Endometrial microvascular endothelial cells (primary cell): ENCODE measurements around the gene EGR1. TPM values are rescaled to one million over a fixed set of nuclear protein-coding genes. Genes with fewer than 3 reads are reported as not detected.

ENCODE experiments used
- in situ Hi-C: cut with HindIII; loops from 2 replicates; pipeline ENCODE4 v1.10.0; 2017; ENCODE audit warnings: low sequenced_read_pairs, low pct_unique_long_range_greater_than_20kb; ENCODE audit errors: inconsistent ontology term
- total RNA-seq: library from RNA; depleted of rRNA; stranded (reverse); fragments of >200 nt; gene quantifications from one replicate; pipeline ENCODE4 v1.2.3, GENCODE V29; 2015; ENCODE audit errors: inconsistent ontology term

Gene EGR1
- total RNA-seq, result 3.0 TPM

GRCh38 chr5:138465261-138466124 lies at the start of gene EGR1:
Gene EGR1, plus strand, starts transcription at chr5:138465479. Its CDS starts 283 bp downstream, at chr5:138465762.
- in situ Hi-C loops, result no loop called here

DNA sequence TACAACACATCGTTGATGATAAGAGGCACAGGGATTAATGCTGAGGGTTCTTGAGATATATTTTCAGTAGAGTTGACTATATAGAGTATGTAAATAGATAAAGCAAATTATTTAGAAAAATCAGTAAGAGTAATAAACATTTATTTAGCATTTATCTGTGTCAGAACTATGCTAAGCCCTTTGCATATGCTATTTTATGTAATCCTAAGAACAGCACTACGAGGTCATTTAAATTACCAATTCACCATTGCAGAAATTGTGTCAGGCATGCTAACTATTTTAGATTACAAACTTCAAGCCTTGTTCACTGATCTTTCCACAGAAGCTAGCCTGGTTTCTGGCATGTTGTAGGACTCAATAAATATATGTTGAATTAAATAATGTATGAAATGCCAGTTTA lies 46.8 kb upstream of the EGR1 start:
- in situ Hi-C loops, result no loop called here

GRCh38 chr5:138425079-138425478 lies 40.2 kb upstream of the EGR1 start:
- in situ Hi-C loops, result no loop called here

- in situ Hi-C loops, result no loop called here
These were observed 29.3 kb upstream of the EGR1 start for GRCh38 chr5:138435943-138436342.

DNA sequence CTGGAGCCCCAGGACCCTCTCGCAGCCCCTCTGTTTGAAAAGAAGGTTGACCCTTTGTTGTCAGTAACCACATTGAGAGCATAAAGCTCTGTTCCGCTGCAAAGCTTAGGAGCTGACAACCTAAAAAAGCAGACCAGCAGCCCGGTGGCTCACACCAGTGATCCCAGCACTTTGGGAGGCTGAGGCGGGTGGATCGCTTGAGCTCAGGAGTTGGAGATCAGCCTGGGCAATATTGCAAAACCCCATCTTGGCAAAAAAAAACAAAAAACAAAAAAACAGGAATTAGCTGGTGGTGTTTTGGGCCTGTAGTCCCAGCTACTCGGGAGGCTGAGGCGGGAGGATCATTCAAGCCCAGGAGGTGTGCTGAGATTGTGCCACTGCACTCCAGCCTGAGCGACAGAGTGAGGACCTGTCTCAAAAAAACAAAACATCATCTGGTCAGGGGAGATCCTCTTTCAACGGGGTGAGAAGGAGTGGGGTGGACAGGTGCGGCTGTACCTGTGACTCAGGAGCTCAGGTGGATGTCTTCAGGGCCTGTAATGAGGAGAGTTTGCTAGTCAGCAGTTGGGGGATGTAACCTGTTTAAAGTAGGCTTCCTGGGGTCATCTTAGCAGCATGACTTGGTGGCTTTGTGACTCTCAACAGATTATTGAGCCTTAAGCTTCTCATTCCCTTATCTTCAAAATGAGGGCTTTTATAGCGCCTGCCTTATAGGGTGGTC lies 27.1 kb upstream of the EGR1 start:
- in situ Hi-C loops, result no loop called here

GRCh38 chr5:138438724-138439476 lies 26.4 kb upstream of the EGR1 start, which contains the start of gene REEP2:
Gene REEP2, plus strand, starts transcription at chr5:138439057. Its CDS starts 152 bp downstream, at chr5:138439209.
- in situ Hi-C loops, result no loop called here

DNA sequence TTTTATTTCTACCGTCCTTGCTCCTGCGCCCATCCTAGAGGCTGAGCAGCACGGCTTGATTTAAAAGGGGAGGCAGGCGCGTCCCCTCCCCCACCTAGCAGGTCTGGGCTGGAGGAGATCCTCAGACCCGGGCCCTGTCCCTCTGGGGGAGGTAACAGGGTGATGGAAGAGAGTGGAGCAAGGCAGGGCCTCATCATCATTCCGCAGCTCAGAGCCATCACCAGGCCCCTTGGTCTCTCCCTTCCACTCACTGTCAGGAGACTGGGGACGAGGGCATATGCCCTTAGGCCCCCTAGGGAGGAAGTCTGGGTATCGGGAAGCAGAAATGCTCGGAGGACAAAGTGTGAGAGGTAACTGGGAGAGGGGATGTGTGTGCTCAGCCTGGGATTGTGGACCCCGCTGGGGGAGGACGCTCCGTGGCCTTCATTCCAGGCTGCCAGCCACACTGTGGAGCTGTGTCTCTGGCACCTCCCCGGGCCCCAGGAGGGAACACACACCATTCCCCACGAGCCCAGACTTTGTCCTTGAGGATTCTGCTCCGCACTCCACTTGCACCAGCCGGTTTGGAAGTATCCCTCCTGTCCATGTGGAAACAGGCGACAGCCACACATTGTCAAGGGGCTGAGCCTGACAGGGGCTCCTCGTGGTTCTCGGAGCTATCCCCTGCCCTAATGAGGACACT lies 25.7 kb upstream of the EGR1 start:
- in situ Hi-C loops, result no loop called here

DNA sequence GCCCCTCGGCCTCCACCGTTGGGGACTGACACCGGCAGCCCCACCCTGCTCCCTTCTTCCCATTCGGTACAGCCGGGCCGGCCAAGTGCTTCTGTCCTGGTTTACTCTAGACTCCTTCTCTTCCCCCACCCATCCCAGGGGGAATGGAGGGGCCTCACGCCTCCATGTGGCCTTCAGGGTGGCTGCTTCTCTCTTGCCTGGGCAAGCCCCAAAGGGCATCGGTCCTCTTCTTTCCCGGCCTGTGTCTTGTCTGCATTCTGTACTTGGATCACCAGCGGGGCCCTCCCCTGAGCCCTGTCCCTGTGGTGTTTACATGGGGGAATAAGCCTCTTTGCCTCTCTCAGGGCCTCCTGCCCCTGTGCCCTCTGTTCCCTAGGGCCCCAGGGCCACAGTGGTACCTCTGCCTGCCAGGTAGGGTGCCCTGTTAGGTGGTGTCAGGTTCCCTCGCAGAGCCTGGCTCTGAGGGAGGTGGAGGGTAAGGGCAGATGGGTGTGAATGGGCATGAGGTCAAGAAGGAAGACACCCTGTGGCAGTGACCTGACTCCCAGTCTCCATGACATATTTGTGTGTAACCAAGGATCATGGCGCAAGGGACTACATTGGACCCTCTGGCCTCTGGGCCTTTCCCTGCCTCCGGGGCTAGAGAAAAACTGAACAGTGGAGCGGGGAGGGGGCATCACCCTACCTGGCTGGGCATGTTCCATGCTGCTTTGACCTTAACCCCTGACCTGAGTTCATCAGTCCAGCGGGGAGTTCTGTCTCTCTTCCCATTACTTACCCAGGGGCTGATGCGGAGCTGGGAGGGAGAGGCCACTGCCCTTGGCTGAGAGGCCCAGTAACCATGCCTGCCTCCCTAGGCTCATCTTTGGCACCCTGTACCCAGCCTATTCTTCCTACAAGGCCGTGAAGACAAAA lies 24.9 kb upstream of the EGR1 start:
- in situ Hi-C loops, result no loop called here

DNA sequence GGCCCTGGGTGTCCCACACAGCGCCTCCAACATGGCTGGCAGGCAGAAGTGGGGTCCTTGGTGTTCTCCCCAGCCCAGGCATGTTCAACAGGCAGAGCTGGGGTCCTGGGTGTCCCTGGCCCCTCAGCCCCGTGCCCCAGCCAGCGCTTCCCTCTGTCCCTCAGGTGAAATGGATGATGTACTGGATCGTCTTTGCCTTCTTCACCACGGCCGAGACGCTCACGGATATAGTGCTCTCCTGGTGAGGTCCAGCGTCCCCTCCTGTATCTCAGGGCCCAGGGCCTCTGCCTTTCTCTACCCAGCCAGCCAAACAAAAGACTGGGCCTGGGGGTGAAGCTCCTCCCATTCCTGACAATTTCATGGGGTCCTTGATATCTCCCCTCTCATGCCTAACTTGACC lies 24.1 kb upstream of the EGR1 start:
- in situ Hi-C loops, result no loop called here

DNA sequence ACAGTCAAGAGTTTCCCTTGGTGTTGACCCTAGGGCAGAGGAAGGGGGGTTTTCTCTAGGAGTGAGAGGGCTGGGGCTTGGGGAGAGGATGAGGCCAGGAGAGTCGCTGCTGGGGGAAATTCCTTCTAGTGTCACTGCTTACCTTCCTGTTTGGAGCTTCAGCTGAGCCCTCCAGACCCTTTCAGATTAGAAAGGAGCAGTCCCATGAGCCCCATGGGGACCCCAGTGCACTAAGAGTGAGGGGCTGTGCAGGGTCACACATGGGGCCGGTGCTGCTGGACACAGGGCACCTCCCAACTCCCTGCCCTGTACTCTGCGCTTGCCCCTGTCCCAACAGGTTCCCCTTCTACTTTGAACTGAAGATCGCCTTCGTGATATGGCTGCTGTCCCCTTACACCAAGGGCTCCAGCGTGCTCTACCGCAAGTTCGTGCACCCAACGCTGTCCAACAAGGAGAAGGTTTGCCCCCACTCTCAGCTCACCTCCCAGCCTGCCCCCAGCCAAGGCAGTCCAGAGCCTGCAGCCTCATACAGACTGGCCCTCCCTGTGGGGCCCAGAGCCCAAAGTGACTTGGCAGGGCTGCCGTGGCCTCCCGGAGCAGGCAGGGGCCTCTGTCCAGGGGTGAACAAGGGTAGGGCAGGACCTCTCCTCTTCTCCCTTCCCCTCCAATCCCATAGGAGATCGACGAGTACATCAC lies 21.1 kb upstream of the EGR1 start:
- in situ Hi-C loops, result no loop called here

DNA sequence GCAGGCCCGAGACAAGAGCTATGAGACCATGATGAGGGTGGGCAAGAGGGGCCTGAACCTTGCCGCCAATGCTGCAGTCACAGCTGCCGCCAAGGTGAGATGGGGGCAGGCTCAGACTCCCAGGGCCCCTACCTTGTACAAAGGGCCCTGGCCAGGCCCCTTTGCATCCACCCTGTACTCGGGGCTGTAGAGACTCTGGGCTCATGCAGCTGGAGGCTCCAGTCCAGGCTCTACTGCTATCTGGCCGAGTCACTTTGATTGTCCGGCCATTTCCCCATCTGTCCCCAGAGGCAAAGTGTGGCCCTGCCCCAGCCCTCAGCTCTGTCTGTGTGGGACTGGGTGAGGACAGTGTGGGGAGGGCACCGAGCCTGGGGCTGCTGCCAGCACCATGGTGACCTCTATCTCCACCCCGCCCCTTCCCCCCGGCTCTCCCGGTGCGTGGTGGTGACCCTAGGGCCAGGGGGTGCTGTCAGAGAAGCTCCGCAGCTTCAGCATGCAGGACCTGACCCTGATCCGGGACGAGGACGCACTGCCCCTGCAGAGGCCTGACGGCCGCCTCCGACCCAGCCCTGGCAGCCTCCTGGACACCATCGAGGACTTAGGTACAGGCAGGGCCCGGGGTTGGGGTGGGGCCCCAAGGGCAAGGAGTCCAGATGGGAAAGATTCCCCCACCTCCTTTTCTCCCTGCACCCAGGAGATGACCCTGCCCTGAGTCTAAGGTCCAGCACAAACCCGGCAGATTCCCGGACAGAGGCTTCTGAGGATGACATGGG lies 20.3 kb upstream of the EGR1 start:
- in situ Hi-C loops, result no loop called here

- in situ Hi-C loops, result no loop called here
These were observed 19.6 kb upstream of the EGR1 start for GRCh38 chr5:138445547-138446271.

DNA sequence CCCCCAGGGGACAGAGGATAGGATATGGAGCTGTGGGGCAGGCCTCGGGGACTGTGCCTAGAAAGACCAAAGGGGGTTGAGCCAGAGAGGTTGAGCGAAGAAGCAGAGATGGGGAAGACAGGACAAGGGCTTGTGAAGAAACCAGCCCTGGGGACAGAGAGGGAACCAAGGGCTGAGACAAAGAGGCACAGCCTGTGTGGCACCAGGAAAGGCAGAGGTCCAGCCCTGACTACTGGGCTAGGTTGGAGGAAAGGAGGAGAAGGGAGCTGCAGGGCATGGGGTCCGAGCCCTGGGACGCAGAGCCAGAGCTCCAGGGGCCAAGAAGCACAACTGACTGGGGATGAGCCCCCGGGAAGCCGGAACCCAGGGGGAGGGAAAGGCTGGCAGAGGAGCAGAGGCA lies 17.2 kb upstream of the EGR1 start:
- in situ Hi-C loops, result no loop called here

GRCh38 chr5:138448481-138449398 lies 16.5 kb upstream of the EGR1 start:
- in situ Hi-C loops, result no loop called here
